RWPE2 (cell line): Measurements from ENCODE around the gene TRIM69.
"Not testable (repeated sequence)": the region's sequence is repeated elsewhere in the genome, so short reads cannot be mapped to it uniquely, and the experiment has no call there.

Experiments
- ATAC-seq: fragments of 200-7000 bp; cut with Tn5 transposase; 3 replicates; pipeline ENCODE4 v1.9.1; 2021; ENCODE audit warnings: low read depth
- DNase-seq: peaks from one replicate; pipeline ENCODE4 v3.0.0-alpha.2; 2020; ENCODE audit warnings: low spot score
- H3K27ac ChIP-seq: fragments of 450-650 bp; 2 replicates; pipeline ENCODE4 v1.5.1; 2017; ENCODE audit warnings: mild to moderate bottlenecking; ENCODE audit not compliant: poor library complexity, severe bottlenecking
- H3K27me3 ChIP-seq: fragments of 250-450 bp; sonication (Bioruptor Pico); 2 replicates; pipeline ENCODE4 v1.5.1; 2021; ENCODE audit warnings: mild to moderate bottlenecking, moderate library complexity; ENCODE audit not compliant: insufficient read depth, poor library complexity, severe bottlenecking
- H3K36me3 ChIP-seq: fragments of 250-450 bp; sonication (Bioruptor Pico); 2 replicates; pipeline ENCODE4 v1.5.1; 2020; ENCODE audit warnings: low read depth, mild to moderate bottlenecking, moderate library complexity
- H3K4me1 ChIP-seq: fragments of 250-450 bp; sonication (Bioruptor Pico); 2 replicates; pipeline ENCODE4 v1.5.1; 2021; ENCODE audit warnings: mild to moderate bottlenecking, moderate library complexity; ENCODE audit not compliant: insufficient read depth, poor library complexity, severe bottlenecking
- H3K4me3 ChIP-seq: fragments of 250-450 bp; sonication (Bioruptor Pico); 2 replicates; pipeline ENCODE4 v1.5.1; 2021; ENCODE audit warnings: mild to moderate bottlenecking, moderate library complexity; ENCODE audit not compliant: severe bottlenecking
- H3K9me3 ChIP-seq: fragments of 250-450 bp; sonication (Bioruptor Pico); 2 replicates; pipeline ENCODE4 v1.5.1; 2021; ENCODE audit warnings: mild to moderate bottlenecking, moderate library complexity; ENCODE audit not compliant: severe bottlenecking
- CTCF ChIP-seq: fragments of 450-650 bp; IDR thresholded peaks from one replicate; pipeline ENCODE4 v1.5.1; 2017; ENCODE audit warnings: mild to moderate bottlenecking, moderate library complexity; ENCODE audit not compliant: poor library complexity, severe bottlenecking

TRIM69 gene

GRCh38 chr15:44736181-44736765, at the start of gene TRIM69:
Gene TRIM69 (plus strand): TSS chr15:44736528. CDS start chr15:44736705, 177 bp downstream.
- DNase-seq (no peak), ATAC-seq (no peak)
- no peak for TF ChIP-seq CTCF
- Histone ChIP-seq H3K4me3 (no peak within 1 kb of the TSS), H3K27me3 (peaks cover 3% of the 10 kb centered on the region), H3K36me3 (no peaks in the 10 kb centered on the region), H3K27ac (no peak within 1 kb of the TSS), H3K4me1 (peaks cover 7% of the 10 kb centered on the region), H3K9me3 (no peaks in the 10 kb centered on the region)

DNA sequence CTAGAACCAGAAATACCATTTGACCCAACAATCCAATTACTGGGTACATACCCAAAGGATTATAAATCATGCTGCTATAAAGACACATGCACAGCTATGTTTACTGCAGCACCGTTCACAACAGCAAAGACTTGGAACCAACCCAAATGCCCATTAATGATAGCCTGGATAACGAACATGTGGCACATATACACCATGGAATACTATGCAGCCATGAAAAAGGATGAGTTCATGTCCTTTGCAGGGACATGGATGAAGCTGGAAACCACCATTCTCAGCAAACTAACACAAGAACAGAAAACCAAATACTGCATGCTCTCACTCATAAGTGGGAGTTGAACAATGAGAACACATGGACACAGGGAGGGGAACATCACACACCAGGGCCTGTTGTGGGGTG, 47.0 kb upstream of the TRIM69 start:
- not testable (repeated sequence) for DNase-seq, ATAC-seq, H3K9me3 ChIP-seq, H3K4me3 ChIP-seq, H3K4me1 ChIP-seq, H3K36me3 ChIP-seq, H3K27ac ChIP-seq, H3K27me3 ChIP-seq

- ATAC-seq, H3K36me3 ChIP-seq, H3K27me3 ChIP-seq, H3K9me3 ChIP-seq, H3K27ac ChIP-seq, H3K4me1 ChIP-seq, DNase-seq, H3K4me3 ChIP-seq: not testable (repeated sequence)
Observed at GRCh38 chr15:44690245-44690644, 46.1 kb upstream of the TRIM69 start.

- H3K36me3 ChIP-seq = no peaks in the 10 kb centered on the region
- no peak overlapping the region for H3K27ac ChIP-seq
- no peak overlapping the region for H3K4me3 ChIP-seq
- DNase-seq = no peak
- peaks cover 3% of the 10 kb centered on the region for H3K27me3 ChIP-seq
- ATAC-seq = peak; percentile 27; the same call in 1 of the 3 replicates
- H3K9me3 ChIP-seq = no peaks in the 10 kb centered on the region
- no peak for TF ChIP-seq CTCF
- H3K4me1 ChIP-seq = no peaks in the 10 kb centered on the region
Observed at GRCh38 chr15:44692659-44693058, 43.7 kb upstream of the TRIM69 start.

GRCh38 chr15:44694416-44694815, 41.9 kb upstream of the TRIM69 start:
- no peak for DNase-seq
- ATAC-seq = no peak
- H3K4me3 ChIP-seq = no peak overlapping the region

More at GRCh38 chr15:44694416-44694815, 41.9 kb upstream of the TRIM69 start:
- no peak for TF ChIP-seq CTCF
- Histone ChIP-seq H3K9me3 (no peaks in the 10 kb centered on the region), H3K4me1 (no peaks in the 10 kb centered on the region), H3K36me3 (no peaks in the 10 kb centered on the region), H3K27ac (no peak overlapping the region), H3K27me3 (peaks cover 3% of the 10 kb centered on the region)
